Thyroid gland (tissue), 4 donors: ENCODE data around the gene HOXA7. TPM values are rescaled to one million over a fixed set of nuclear protein-coding genes. Genes with fewer than 3 reads are reported as not detected.
A peak's percentile ranks its signal among the peaks of the same experiment; 100 is the strongest.

Experiments
- DNase-seq, 2 donors: peaks; one replicate each; pipeline ENCODE4 v3.0.0-alpha.2; 2019
- H3K27ac ChIP-seq, 3 donors: fragments of 200-600 bp; sonication (generic); 1 replicate in 2 of 3; 2 replicates in 1 of 3; pipeline ENCODE4 v1.5.1; 2016 to 2019; ENCODE audit warnings: mild to moderate bottlenecking in 1 of 3, moderate library complexity in 1 of 3
- H3K27me3 ChIP-seq: fragments of 200-600 bp; sonication (generic); one replicate; pipeline ENCODE4 v1.5.1; 2019
- H3K36me3 ChIP-seq, 2 donors: fragments of 200-600 bp; sonication (generic); one replicate each; pipeline ENCODE4 v1.5.1; 2016 to 2019
- H3K4me1 ChIP-seq, 2 donors: fragments of 200-600 bp; sonication (generic); one replicate each; pipeline ENCODE4 v1.5.1; 2017 to 2019
- H3K4me3 ChIP-seq, 3 donors: fragments of 200-600 bp; sonication (generic); replicated peaks in 1 of 3; 1 replicate in 2 of 3; 2 replicates in 1 of 3; pipeline ENCODE4 v1.5.1; 2016; ENCODE audit warnings: mild to moderate bottlenecking in 1 of 3
- H3K9me3 ChIP-seq: fragments of 200-600 bp; sonication (generic); one replicate; pipeline ENCODE4 v1.5.1; 2017
- CTCF ChIP-seq, 6 experiments: fragments of 200-600 bp in 3 of 6; fragments of 450-650 bp in 3 of 6; sonication (generic) in 3 of 6; IDR thresholded peaks; one replicate each; pipeline ENCODE4 v1.5.1; 2016 to 2019; ENCODE audit warnings: antibody characterized with exemption in 6 of 6, mild to moderate bottlenecking in 2 of 6, inconsistent platforms in 1 of 6, moderate library complexity in 1 of 6
- POLR2A ChIP-seq, 2 donors: fragments of 450-650 bp; IDR thresholded peaks; one replicate each; pipeline ENCODE4 v1.6.1; 2017; ENCODE audit warnings: antibody characterized with exemption in 2 of 2, mild to moderate bottlenecking in 2 of 2, moderate library complexity in 1 of 2
- WGBS, 2 donors: methylation state at CpG; one replicate each; pipeline ENCODE4 v1.1.5; 2017; 5-methylcytosine and 5-hydroxymethylcytosine counted together
- intact Hi-C: fragments of 100-400 bp; cut with DNase I; formaldehyde crosslinking; loops from one replicate; pipeline ENCODE4 v1.15.1; 2023
- total RNA-seq, 4 donors: library from RNA; depleted of rRNA; stranded (reverse); fragments of >200 nt; gene quantifications; one replicate each; pipeline ENCODE4 v1.2.3, GENCODE V29; 2016

HOXA7 gene
- total RNA-seq, 4 donors from 2014 or later: 0.34 to 2.1 (median 0.74) TPM

GRCh38 chr7:27151341-27151930 is 5.0 kb downstream of the HOXA7 start:
- no peaks in the 10 kb centered on the region for H3K36me3 ChIP-seq
- H3K27ac ChIP-seq: no peak overlapping the region
- peaks cover 21 to 39% of the 10 kb centered on the region in 2 donors for H3K4me1 ChIP-seq
- no peaks in the 10 kb centered on the region for H3K9me3 ChIP-seq
- DNase-seq: no peak
- TF ChIP-seq POLR2A (IDR thresholded peaks at IDR 0.05) (no peak), CTCF (IDR thresholded peaks at IDR 0.05) (no peak)
- intact Hi-C loops: loop anchor here (5.0 kb wide), 1 partner anchor 284 kb away; no protein-coding TSS in a partner anchor
- H3K27me3 ChIP-seq: peaks cover 93% of the 10 kb centered on the region
- WGBS, 2 donors: 5 to 12% methylated on average over 17 to 27 of the region's 27 CpGs
- H3K4me3 ChIP-seq: no peak overlapping the region

GRCh38 chr7:27150568-27151340 is 5.7 kb downstream of the HOXA7 start:
- Histone ChIP-seq H3K27ac (no peak overlapping the region), H3K27me3 (peaks cover 91% of the 10 kb centered on the region), H3K4me3 (peak overlapping the region in 1 of 3 donors; percentile 23), H3K9me3 (no peaks in the 10 kb centered on the region), H3K4me1 (peaks cover 21 to 32% of the 10 kb centered on the region in 2 donors), H3K36me3 (no peaks in the 10 kb centered on the region)
- peak; percentile 63 to 64 for DNase-seq
- intact Hi-C loops: loop anchor here (5.0 kb wide), 1 partner anchor 283 kb away; no protein-coding TSS in a partner anchor
- TF ChIP-seq POLR2A (IDR thresholded peaks at IDR 0.05) (peak in 1 of 2 donors; percentile 13), CTCF (IDR thresholded peaks at IDR 0.05) (peak; percentile 40 to 90 (median 64))
- WGBS, 2 donors: 1 to 3% methylated on average over 33 to 37 of the region's 58 CpGs

DNA sequence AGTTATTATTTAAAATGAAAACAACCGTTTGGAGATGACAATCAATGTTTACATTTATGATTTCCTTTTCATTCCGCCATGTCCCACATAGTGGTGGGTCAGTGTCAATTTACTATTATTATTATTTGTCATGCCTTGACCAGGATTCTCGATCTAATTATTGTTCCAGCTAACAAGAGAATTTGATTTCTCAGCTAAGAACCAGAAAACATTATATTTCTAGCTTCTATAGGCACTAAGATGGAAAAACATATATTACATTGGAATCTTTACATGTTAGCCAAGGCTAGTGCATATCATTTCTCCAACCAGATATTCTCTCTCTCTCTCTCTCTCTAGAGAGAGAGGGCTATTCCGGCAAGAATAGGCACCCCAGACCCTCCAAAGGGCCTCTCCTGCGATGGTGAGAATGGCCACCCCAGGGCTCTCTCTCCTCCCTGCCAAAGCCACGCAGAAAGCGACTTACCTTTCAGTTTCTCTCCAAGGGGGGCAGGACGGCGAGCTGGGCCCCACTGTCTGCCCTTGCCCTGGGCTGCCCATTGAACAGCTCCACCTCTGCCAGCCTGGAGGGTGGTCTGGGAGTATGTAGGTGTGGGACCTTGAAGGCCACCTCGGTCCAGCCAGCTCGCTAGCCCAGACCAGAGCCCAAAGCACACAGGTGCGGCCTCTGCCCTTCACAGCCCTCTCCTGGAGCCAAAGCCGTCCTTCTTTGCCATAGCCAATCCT is 6.5 kb downstream of the HOXA7 start:
- no peaks in the 10 kb centered on the region for H3K36me3 ChIP-seq
- no peaks in the 10 kb centered on the region for H3K9me3 ChIP-seq
- peak overlapping the region in 1 of 3 donors; percentile 23 for H3K4me3 ChIP-seq
- WGBS, 2 donors: 33 to 36% methylated on average over 11 to 13 of the region's 13 CpGs
- intact Hi-C loops: loop anchor here (5.0 kb wide), 1 partner anchor 283 kb away; no protein-coding TSS in a partner anchor
- no peak for DNase-seq
- H3K27me3 ChIP-seq: peaks cover 91% of the 10 kb centered on the region
- TF ChIP-seq POLR2A (IDR thresholded peaks at IDR 0.05) (no peak), CTCF (IDR thresholded peaks at IDR 0.05) (no peak)
- H3K27ac ChIP-seq: no peak overlapping the region
- peaks cover 18 to 27% of the 10 kb centered on the region in 2 donors for H3K4me1 ChIP-seq

DNA sequence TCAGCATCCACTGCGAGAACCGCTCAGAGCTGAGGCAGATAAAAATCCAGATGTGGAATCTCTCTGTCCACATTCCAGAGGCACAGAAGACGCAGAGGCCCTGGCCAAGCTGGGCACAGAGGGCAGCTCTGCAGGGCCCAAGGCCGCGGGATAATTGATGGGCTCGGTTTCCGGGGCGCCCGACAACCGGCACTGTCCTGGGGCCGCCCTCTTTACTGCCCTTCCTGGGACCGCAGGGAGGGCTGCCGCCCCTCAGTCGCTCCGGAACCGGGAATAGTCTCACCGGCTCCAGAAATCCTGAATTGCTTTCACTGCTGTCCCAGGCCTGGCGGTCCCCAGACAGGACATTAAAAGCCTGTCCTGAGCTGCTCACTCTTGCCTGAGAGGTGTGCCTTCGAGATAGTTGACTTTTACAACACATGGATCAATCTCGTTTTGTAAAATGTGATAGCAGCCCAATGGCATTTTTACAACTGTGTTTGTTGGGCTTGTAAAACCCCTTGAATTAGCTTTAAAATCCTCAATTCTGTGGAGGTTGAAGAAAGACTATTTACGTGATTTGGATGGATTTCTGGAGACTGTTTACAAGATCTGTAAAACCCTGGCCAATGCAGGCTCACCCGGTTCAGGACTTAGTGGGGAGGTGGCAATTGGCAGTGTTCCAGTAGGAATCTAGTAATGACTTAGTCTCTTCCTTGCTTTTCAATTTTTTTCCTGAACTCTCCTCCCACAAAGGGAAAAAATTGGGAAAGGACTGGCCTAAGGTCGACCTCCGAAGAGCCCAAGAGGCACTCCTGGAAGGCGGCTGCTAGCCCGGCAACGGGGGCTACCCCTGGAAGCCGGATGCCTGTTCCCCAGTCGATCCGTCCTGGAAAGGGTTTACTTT is 7.5 kb downstream of the HOXA7 start:
- Histone ChIP-seq H3K4me1 (peaks cover 15 to 23% of the 10 kb centered on the region in 2 donors), H3K9me3 (no peaks in the 10 kb centered on the region), H3K27me3 (peaks cover 91% of the 10 kb centered on the region), H3K27ac (no peak overlapping the region), H3K36me3 (no peaks in the 10 kb centered on the region), H3K4me3 (no peak overlapping the region)
- no peak for TF ChIP-seq POLR2A (IDR thresholded peaks at IDR 0.05)
- no peak for TF ChIP-seq CTCF (IDR thresholded peaks at IDR 0.05)
- no peak for DNase-seq
- WGBS, 2 donors: 26 to 33% methylated on average over 15 to 30 of the region's 30 CpGs
- intact Hi-C loops: no loop called here
